Cardiac fibroblast (primary cell): ENCODE data around the gene GNPNAT1.
"Not testable (repeated sequence)": the region's sequence is repeated elsewhere in the genome, so short reads cannot be mapped to it uniquely, and the experiment has no call there.

Source experiments
- DNase-seq, 2 donors: peaks; one replicate each; pipeline versions ENCODE4 v3.0.0 to v3.0.0-alpha.2; 2010; ENCODE audit warnings: low read depth in 2 of 2
- H3K4me3 ChIP-seq, 2 donors: replicated peaks in 1 of 2; 1 replicate in 1 of 2; 2 replicates in 1 of 2; pipeline ENCODE4 v1.5.1; 2011; ENCODE audit warnings: low read depth in 2 of 2, low read length in 2 of 2, mild to moderate bottlenecking in 2 of 2, moderate library complexity in 1 of 2
- TF ChIP-seq, protein P1 (sequence below): IDR thresholded peaks from one replicate; pipeline ENCODE4 v1.5.1; 2011; ENCODE audit warnings: low read depth, mild to moderate bottlenecking, low read length, inconsistent platforms

Gene GNPNAT1

GRCh38 chr14:52780893-52781292 lies 10.5 kb downstream of the GNPNAT1 start:
- TF ChIP-seq, protein P1, sequence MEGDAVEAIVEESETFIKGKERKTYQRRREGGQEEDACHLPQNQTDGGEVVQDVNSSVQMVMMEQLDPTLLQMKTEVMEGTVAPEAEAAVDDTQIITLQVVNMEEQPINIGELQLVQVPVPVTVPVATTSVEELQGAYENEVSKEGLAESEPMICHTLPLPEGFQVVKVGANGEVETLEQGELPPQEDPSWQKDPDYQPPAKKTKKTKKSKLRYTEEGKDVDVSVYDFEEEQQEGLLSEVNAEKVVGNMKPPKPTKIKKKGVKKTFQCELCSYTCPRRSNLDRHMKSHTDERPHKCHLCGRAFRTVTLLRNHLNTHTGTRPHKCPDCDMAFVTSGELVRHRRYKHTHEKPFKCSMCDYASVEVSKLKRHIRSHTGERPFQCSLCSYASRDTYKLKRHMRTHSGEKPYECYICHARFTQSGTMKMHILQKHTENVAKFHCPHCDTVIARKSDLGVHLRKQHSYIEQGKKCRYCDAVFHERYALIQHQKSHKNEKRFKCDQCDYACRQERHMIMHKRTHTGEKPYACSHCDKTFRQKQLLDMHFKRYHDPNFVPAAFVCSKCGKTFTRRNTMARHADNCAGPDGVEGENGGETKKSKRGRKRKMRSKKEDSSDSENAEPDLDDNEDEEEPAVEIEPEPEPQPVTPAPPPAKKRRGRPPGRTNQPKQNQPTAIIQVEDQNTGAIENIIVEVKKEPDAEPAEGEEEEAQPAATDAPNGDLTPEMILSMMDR, result no peak
- peak in 1 of 2 donors; percentile 24 for DNase-seq
- H3K4me3 ChIP-seq, result no peak overlapping the region

DNA sequence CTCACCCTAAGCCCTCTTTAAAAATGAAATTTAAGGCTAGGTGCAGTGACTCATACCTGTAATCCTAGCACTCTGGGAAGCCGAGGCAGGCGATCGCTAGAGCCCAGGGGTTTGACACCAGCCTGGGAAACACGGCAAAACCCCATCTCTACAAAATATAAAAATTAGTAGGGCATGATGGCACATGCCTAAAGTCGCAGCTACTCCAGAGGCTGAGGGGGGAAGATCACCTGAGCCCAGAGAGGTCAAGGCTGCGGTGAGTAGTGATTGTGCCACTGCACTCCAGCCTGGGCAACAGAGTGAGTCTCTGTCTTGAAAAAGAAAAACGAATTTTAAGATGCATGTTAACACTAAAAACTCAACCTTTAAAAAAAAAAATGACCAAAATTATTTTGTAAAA lies 12.7 kb downstream of the GNPNAT1 start:
- DNase-seq, result no peak
- TF ChIP-seq, protein P1, result no peak
- H3K4me3 ChIP-seq, result no peak overlapping the region

DNA sequence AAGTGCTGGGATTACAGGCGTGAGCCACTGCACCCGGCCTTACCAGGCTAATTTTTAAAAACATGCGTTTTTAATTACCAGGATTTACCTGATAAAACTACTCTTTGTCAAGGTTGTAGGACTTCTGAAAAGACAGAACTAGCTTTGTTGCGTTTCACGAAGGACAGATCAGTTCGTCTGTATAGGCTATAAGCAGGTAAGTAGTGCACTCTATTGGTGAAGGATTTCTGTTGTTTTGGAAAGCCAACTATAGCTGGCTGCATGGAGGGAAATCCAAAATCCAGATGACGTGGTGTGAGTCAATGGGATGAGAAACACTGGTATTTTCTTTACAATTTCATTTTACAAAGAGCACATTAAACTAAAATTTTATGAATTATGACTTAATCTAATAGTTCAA lies 14.6 kb downstream of the GNPNAT1 start:
- no peak overlapping the region for H3K4me3 ChIP-seq
- DNase-seq, result no peak
- TF ChIP-seq, protein P1, result no peak

DNA sequence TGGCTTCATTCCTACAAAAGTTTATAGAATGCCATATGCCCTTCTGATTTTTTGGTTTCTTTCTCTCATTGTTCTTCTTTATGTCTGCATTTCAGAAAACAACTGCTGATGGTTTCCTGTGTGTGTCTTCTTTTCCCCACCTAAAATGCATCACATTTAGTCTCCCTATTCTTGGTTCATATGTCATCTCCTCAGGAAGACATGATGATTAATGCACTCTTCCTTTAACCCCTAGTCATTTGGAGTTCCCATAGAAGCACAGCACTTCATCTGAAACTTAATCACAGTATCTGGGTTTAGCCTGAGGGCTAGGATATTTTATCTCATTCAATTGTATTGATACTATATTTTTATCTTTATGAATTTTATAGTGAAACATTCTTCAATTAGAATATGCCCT lies 21.5 kb downstream of the GNPNAT1 start:
- TF ChIP-seq, protein P1, result no peak
- DNase-seq, result peak in 1 of 2 donors; percentile 62
- no peak overlapping the region for H3K4me3 ChIP-seq

DNA sequence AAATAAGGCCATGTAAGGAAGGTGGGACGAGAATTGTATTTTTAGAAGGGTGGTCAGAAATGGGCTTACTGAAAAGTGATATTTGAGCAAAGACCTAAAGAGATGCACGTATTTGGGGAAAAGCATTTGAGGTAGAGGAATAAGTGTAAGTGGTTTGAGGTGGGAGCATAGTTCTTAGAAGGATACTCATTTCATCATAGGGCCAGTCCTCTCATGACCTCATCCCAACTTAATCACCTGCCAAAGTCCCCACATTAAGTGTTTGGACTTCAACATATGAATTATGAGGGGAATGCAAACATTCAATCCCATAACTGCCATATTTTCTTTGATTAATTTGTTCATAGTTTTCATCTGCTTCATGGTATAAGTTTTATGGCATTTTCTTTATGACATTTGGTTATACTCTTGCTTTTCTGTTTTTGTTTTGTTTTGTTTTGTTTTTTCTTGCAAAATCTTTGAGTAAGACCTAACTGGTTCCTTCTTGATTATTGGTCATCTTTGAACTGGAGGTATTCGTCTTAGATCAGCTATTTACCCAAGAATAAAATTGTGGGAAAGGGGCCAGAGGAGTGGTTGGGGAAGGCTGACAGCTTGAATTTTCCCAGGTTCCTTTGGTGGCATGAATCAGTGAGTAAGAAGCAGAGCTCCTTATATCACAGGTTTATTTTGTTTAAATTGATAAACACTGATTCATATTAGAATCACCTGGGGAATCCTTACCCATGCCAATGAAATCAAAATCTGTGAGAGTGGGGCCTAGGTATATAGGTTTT lies 24.2 kb downstream of the GNPNAT1 start:
- H3K4me3 ChIP-seq, result no peak overlapping the region
- TF ChIP-seq, protein P1, result no peak
- DNase-seq, result no peak

DNA sequence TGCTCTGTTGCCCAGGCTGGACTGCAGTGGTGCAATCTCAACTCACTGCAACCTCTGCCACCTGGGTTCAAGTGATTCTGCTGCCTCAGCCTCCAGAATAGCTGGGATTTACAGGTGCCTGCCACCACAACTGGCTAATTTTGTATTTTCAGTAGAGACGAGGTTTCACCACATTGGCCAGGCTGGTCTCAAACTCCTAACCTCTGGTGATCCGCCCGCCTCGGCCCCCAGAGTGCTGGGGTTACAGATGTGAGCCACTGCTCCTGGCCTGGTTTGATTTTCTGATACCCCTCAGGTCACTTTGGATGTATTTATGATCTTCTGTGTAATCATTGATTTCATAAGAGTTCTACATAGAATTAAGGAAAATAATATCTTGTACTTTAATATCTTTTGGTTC lies 28.5 kb downstream of the GNPNAT1 start:
- H3K4me3 ChIP-seq, DNase-seq: not testable (repeated sequence)

DNA sequence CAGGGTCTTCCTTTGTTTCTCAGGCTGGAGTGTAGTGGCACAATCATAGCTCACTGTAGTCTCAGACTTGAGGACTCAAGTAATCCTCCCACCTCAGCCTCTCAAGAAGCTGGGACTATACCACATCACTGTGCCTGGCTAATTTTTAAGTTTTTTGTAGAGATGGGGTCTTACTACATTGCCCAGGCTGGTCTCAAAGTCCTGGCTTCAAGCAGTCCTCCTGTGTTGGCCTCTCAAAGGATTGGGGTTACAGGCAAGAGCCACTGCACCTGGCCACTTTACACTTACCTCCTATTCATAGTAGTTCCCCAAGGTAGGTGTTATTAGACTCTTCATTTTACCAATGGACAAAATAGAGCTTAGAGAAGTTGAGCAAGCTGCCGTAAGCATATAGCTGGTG lies 32.3 kb downstream of the GNPNAT1 start:
- no peak for DNase-seq
- TF ChIP-seq, protein P1, result no peak
- no peak overlapping the region for H3K4me3 ChIP-seq
